GM19240 (cell line): ENCODE results near the gene DESI2.
"Not testable (repeated sequence)": the region's sequence is repeated elsewhere in the genome, so short reads cannot be mapped to it uniquely, and the experiment has no call there.

ENCODE experiments used
- DNase-seq: peaks from one replicate; pipeline ENCODE4 v3.0.0; 2011; ENCODE audit warnings: low spot score; ENCODE audit not compliant: insufficient read length

Gene DESI2

DNA sequence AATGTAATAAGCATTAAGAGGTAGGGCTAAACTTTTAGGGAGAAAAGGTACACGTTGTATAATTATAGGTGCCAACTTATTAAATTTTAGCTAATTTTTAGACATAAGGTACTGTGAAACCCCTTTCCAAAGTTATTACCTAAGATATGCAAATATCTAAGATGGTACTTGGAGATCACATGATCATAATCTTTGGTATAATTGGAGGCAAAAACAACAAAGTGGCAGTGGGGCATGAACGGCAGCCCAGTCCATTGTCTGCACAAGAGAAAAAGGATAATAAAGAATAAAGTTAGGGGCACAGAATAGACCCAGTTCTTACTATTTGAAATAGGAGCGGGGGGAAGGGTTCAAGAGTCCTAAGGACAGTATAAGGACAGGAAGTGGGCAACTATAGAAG is 51.2 kb downstream of the DESI2 start:
- no peak for DNase-seq

DNA sequence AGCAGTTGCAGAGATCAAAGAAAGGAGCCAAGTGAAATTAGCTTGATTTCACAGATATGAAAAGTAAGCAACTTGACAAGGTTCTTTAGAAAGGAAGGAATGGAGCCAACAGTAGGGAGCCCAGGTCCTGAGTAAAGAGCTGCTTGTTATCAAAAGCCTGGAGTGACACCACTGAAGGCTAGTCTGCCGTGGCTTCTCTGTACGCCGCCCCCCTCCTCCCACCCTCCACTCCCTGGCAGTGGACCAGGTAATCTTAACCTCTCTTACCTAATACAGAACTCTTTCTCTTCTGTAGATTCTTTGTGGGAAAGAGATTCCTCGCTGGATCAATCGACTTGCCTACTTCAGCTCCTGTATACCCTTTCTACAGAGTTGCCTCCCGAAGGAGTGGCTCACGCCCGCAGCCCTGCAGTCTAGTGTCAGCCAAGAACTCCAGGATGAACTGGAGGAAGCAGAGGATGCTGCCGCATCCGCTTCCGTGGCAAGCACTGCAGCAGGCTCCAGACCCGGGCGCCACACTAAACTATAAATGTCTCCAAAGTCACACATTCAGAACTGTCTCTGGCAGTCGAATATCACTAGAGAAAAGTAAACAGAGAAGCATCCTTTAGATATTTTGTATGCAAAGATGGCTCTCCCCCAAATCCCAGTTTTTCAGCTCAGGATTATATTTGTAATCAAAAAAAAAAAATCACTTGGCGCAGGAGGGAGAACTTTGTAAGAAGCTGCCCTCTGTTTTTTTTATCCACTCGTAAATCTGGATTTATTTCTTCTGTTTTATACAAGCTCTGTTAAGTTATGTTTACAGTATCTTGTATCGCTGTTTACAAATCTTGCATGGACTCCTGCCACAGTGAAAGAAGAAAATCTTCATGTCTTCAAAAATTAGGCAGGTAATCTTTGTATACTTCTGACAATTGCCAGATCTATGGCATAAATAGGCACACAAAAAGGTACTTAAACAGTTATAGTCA is 52.6 kb downstream of the DESI2 start:
- DNase-seq, result no peak

DNA sequence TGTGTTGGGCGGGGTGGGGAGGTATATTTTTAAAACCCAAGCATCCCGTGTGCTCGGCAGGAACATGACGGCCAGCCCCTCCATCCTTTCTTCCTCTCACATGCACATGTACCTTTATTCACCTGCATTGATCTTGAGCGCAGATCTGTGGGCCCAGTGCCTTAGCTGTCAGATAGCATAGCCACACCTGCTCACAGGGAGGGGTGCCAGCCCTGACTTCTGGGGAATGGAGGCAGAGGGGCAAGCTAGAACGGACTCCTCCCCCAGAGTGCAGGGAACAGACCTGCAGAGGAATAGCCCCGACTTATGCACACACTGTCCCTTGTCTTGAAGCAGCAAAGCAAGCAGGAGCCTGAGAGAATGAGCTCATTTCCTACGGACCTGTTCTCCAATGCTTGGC is 56.1 kb downstream of the DESI2 start:
- no peak for DNase-seq

DNA sequence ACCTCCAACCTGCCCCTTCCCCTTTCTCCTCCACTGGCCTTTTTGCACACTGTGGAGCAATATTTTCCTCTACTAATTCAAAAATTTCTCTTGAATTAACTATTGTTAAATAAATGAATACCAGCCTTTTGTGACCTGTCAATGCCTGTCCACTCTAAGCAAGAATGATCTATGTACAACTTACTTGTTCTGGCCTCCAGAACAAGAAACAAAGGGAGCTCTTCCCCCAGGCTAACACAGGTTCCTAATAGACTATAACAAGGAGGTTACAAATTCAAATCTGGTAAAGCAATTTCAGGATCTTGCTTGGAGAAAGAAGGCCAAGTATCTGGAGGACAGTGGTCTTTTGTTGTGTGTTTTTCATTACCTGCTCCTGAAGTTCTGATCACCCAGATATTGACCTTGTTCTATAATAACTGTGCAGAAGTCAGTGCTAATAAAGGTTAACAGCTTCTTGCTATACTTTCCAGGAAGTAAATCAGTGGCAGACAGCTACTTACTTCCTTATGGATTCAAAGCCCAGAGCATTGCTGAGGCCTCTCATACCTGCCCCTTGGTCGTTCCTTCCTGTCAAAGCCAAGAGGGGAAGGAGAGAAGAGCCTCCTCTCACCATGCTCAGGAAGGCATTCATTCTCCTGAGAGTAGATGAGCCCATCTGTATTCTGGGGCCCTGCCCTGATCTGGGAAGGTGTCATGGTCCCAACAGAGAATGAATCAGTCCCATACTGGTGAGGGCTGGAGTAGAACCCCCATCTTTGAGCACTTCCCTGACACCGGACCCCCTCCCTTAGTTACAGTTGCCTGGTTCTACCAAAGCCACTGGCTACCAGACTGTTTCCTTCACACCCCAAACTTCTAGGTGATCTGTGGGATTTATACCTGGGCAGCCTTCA is 56.8 kb downstream of the DESI2 start:
- no peak for DNase-seq

DNA sequence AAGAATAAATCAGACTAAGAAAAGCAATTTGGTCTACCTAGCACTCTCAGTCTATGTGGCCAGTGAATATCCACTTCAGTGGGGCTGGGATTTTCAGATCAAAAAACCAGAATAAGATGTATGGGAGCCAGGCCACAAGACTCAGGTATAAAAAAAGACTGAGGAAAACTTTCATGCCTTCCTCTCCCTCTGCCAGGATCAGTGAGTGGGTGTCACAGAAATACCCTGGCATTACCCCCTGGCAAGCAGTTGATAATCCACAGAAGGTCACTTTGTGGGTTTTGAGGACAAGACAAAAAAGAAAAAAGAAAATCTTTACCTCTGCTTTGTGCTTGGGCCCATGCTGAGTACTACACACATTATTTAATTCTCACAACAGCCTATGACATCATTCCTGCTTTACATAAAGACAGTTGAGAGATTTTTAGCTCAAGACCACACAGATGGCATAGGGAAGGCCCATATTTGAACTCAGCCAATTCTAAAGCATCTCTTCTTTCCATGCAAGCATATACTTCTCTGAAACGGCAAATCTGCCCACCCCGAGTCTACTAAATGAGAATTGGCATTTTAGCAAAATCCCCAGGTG is 57.6 kb downstream of the DESI2 start:
- DNase-seq, result no peak

DNA sequence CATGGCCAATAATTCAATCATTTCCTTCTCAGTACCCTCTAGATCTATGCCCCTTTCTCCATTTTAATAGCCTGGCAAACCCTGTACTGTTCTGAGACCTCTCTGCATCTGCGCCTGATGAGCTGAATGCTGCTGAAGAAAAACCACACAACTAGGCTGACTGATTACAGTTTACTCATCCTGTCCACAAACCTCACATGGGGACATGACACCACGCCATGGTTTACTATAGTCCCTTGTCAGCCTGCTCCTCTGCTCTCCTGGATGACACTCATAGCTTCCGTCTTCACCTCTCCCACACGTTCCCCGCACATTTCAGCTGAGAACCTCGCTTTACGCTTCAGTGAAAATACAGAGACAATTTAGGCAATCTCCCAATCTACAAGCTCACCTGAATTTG is 59.7 kb downstream of the DESI2 start:
- no peak for DNase-seq

DNA sequence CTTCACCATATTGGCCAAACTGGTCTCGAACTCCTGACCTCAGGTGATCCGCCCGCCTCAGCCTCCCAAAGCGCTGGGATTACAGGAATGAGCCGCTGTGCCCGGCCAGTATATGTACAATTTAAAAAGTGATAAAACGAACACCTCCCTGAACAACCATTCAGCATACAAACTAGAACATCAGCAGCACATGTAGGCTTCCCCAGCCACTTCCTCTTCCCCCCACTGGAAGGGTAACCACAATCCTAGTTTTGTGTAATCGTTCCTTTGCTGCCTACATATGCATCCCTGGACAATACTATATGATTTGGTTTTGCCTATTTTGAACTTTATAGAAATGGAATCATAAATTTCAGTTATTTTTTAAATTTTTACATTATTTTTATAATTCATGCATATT is 60.4 kb downstream of the DESI2 start:
- no peak for DNase-seq

DNA sequence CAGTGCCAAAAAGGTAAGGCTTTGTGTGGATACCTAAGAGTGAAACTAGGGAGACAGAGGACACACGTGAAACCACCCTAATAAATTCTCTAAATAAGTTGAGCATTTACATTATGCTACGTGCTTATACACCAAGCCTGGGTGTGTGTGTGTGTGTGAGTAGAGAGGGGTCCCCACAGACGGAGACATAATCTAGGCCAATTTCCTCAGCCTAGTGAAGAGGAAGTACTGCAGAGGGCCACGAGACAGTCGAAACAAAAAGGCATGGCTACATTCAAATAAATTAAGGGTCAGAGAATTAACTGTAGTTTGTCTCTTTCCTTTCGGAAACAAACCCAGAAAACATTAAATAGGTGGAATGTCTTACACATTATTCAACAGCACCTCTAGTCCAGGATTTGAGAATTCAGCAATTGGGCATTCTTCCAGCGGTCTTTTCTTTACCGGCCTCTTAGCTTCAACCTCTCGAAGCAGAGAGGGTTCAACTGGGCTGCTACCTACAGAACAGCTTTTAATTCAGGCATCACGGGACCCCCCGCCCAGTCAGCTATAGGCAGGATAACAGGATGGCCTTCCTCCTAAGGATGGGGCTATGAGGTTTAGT is 75.0 kb downstream of the DESI2 start:
- no peak for DNase-seq

DNA sequence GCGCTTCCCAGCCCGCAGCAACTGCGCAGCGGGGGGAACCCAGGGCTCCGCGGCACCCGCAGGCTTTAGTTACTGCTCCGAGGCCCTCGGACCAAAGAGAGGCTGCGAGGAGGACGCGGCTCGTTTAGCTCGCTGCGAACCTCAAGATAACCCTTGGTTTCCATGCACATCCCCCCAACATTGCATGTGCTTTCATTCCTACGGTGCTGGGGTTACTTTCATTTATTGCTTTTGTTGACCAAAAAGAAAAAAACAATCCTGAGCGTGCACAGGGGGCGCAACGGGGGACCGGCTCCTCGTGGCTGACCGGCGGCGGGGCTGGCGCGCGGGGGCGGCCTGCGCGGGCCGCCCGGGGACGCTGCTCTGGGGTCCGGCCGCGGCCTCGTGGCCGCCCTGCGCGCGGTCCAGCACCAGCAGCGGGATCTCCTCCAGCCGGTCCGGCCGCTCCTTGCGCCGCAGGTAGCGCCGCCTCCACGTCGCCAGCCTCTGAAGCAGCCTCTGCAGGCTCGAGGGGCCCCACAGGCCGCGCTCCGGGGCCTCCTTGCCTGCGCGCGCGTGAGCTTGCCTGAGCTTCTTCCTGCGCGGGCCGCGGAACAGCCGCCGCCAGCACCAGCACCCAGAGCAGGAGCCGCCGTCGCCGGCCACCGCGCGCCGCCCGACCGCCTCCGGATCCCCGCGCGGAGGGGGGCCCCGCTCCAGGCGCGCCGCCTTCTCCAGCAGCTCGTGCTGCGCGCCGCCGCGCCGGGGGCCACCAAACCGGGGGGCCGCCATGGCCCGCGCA is 77.4 kb downstream of the DESI2 start:
- DNase-seq, result no peak

DNA sequence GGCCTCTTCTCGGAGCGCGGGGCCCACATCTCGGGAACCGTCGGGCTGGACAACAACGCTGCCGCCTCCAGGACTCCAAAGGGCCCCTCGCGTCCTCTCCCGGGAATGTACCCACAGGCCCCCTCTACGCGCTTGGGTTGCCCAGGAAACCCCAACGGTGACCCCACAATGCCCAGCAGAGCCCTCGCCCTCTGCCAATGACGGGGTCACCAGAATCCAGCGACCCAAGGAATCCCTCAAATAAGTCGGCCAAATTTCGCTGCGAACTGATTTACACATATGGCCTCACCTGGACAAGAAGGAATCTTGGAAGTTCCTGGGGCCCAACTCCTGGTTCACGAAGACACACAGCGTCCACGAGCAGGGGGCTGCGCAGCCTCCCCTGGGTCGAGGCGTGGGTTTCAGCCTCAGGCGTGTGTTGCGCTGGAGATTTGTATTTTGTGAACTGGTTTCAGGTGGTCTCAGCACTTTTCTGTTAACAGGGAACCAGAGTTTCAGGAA is 78.1 kb downstream of the DESI2 start:
- DNase-seq, result no peak

DNA sequence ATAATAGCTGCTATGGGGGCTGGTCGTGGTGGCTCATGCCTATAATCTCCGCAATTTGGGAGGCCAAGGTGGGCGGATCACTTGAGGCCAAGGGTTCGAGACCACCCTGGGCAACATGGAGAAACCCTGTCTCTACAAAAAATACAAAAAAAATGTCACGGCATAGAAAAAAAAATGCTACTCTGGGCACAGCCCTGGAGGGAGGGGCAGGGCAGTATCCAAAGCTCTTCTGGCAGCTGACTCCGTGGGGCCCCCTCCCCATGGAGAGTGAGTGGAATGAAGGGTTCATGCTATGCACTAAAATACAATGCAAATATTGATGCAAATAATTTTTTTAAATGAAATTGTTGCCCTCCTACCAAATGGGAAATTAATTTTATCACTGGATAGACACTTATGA is 78.7 kb downstream of the DESI2 start:
- no peak for DNase-seq

DNA sequence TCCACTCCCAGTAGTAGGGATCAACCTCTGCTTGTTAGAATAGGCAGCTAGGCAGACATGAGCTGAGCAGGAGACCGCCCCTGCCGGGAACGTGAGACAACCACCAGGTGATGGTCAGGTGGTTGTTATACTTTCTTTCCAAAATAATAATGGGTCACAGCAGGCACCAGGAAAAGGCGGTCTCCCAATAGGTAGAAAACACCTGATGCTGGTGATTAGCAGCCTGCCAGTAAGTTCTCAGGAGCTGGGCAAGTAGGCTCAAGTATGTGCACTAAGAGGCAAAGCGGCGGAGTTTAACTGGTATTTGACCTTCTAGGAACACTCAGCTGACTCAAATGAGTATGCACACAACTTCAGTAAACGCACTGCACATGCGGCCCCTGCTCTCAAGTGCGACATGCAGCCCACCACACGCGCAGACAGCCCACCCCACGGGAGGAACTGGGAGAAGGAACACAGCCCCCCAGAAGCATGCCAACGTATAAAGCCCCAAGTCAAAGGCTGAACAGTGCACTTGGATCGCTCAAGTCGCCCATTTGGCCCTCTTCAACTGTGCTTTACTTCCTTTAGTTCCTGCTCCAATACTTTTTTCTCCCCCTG is 80.0 kb downstream of the DESI2 start:
- no peak for DNase-seq

DNA sequence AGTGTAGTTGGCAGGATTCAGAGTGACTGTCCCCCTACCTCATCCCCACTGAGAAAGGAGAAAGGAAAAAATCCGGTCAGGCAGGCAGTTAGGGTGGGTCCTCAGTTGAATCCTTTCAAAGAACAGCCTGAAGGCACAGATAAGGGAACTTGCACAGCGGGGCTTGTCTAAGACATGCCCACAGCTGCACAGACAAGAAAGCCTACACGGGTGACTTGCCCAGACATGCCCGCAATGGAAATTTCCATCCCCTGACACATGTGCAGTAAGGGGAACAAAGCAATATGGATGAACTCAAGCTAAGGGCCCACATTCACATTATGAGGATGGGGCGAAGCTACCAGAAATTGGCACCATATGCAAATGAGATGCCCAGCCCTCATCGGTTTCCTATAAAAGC is 82.5 kb downstream of the DESI2 start:
- no peak for DNase-seq

DNA sequence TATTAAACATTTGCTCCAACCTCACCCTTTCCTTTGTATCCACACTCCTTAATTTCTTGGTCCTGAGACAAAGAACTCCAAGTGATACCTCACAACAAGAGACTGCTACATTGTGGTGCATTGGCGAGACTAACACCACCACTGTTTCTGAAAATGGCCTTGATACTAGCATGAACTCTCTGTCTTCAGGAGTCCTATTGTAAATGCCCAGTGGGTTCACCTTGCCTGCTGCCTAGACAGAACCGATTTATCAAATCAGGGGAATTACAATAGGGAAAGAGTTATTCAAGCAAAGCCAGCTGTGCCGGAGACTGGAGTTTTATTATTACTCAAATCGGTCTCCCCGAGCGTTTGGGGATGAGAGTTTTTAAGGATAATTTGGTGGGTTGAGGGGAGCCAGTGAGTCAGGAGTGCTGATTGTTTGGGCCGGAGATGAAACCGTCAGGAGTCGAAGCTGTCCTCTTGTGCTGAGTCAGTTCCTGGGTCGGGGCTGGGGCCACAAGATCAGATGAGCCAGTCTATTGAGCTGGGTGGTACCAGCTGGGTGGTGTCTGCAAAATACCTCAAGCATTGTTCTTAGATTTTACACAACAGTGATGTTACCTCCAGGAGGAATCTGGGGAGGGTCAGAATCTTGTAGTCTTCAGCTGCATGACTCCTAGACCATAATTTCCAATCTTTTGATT is 83.1 kb downstream of the DESI2 start:
- DNase-seq, result no peak

DNA sequence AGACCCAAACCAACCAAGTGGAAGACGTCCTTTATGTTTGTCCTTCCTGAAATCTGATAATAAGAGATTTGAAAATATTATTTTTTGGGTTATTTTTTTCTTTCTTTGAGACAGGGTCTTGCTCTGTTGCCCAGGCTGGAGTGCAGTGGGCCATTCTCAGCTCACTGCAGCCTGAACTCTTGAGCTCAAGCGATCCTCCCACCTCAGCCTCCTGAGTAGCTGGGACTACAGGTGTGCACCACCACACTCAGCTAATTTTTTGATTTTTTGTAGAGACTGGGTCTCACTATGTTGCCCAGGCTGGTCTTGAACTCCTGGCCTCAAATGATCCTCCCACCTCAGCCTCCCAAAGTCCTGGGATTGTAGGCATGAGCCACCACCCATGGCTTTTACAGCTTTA is 86.2 kb downstream of the DESI2 start:
- not testable (repeated sequence) for DNase-seq

DNA sequence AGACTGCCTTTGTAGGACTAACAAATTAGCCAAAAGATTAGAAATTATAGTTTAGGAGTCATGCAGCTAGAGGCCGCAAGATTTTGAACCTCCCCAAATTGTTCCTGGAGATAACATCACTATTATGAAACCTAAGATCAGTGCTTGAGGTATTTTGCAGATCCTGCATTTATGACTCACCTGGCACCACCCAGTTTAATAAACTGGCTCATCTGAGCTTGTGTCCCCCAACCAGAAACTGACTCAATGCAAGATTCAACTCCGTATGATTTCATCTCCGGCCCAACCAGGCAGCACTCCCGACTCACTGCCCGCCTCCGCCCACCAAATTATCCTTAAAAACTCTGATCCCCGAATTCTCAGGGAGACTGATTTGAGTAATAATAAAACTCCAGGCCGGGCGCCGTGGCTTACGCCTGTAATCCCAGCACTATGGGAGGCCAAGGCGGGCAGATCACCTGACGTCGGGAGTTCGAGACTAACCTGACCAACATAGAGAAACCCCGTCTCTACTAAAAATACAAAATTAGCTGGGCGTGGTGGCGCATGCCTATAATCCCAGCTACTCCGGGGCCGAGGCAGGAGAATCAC is 87.2 kb downstream of the DESI2 start:
- not testable (repeated sequence) for DNase-seq

DNA sequence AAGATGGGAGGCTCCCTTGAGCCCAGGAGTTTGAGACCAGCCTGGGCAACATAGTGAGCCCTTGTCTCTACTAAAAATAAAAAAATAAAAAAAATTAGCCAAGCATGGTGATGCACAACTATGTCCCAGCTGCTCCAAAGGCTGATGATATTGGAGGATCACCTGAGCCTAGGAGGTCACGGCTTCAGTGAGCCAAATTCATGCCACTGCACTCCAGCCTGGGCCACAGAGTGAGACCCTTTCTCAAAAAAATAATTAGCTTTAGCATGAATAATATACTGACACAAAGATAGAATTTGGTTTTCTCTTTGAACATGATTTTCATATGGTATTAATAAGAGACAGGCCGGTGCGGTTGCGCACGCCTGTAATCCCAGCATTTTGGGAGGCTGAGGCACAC is 88.8 kb downstream of the DESI2 start:
- DNase-seq, result no peak

DNA sequence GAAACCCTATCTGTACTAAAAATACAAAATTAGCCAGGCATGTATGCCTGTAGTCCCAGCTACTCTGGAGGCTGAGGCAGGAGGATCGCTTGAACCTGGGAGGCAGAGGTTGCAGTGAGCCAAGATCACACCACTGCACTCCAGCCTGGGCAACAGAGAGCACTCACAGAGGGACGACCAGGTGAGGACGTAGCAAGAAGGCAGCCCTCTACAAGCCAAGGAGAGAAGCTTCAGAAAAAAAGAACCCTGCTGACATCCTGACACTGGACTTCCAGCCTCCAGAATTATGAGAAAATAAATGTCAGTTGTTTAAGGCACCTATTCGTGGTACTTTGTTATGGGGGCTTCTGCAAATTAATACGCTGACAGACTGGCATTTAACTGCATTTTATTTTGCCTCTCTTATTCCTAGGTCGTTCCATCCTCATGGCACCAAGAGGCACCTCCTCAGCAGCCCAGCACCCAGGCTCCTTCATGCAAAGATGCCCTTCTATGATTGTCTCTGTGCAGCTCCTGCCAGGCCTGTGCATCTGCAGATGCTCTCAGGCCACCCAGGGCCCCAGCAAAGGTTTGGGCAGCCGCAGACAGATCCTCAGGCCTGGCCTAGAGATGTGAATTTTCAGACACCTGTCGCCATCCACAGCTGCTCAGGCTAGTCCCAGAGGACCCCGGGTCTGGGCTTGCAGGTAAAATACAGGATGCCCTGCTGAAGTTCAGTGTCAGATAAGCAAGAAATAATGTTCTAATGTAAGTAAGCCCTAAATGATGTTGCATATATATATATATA is 96.5 kb downstream of the DESI2 start:
- no peak for DNase-seq
